ENCODE data around the gene MPZL1.

MPZL1 gene

GRCh38 chr1:167707942-167708341 is 13.8 kb upstream of the MPZL1 start:
- H3K4me3 ChIP-seq (ENCODE audit: low read depth, low read length) = no peak overlapping the region
- no peak for DNase-seq
- no peaks in the 10 kb centered on the region for H3K4me1 ChIP-seq
- TF ChIP-seq CTCF (IDR thresholded peaks at IDR 0.05; ENCODE audit: low read depth, low read length) = no peak
- H3K36me3 ChIP-seq = no peaks in the 10 kb centered on the region
- no peaks in the 10 kb centered on the region for H3K27me3 ChIP-seq
- no peaks in the 10 kb centered on the region for H3K9me3 ChIP-seq

- Histone ChIP-seq H3K4me1 (no peaks in the 10 kb centered on the region), H3K4me3 (ENCODE audit: low read depth, low read length) (no peak overlapping the region), H3K9me3 (no peaks in the 10 kb centered on the region), H3K27me3 (no peaks in the 10 kb centered on the region), H3K36me3 (no peaks in the 10 kb centered on the region)
- no peak for TF ChIP-seq CTCF (IDR thresholded peaks at IDR 0.05; ENCODE audit: low read depth, low read length)
- no peak for DNase-seq
Observed at GRCh38 chr1:167708940-167709389, 12.8 kb upstream of the MPZL1 start.

GRCh38 chr1:167710836-167711235 is 10.9 kb upstream of the MPZL1 start:
- Histone ChIP-seq H3K27me3 (no peaks in the 10 kb centered on the region), H3K4me1 (no peaks in the 10 kb centered on the region), H3K4me3 (ENCODE audit: low read depth, low read length) (no peak overlapping the region), H3K9me3 (no peaks in the 10 kb centered on the region), H3K36me3 (no peaks in the 10 kb centered on the region)
- DNase-seq = no peak
- no peak for TF ChIP-seq CTCF (IDR thresholded peaks at IDR 0.05; ENCODE audit: low read depth, low read length)

- H3K27me3 ChIP-seq = no peaks in the 10 kb centered on the region
- TF ChIP-seq CTCF (IDR thresholded peaks at IDR 0.05; ENCODE audit: low read depth, low read length) = no peak
- H3K9me3 ChIP-seq = no peaks in the 10 kb centered on the region
- no peak overlapping the region for H3K4me3 ChIP-seq (ENCODE audit: low read depth, low read length)
- H3K36me3 ChIP-seq = no peaks in the 10 kb centered on the region
- no peak for DNase-seq
- H3K4me1 ChIP-seq = no peaks in the 10 kb centered on the region
Observed at GRCh38 chr1:167711797-167712196, 10.0 kb upstream of the MPZL1 start.

- Histone ChIP-seq H3K36me3 (no peaks in the 10 kb centered on the region), H3K4me1 (no peaks in the 10 kb centered on the region), H3K4me3 (ENCODE audit: low read depth, low read length) (peak overlapping the region; percentile 95), H3K27me3 (no peaks in the 10 kb centered on the region), H3K9me3 (no peaks in the 10 kb centered on the region)
- TF ChIP-seq CTCF (IDR thresholded peaks at IDR 0.05; ENCODE audit: low read depth, low read length) = no peak
- peak; percentile 37 for DNase-seq
Observed at GRCh38 chr1:167713330-167714081, 8.3 kb upstream of the MPZL1 start.

- TF ChIP-seq CTCF (IDR thresholded peaks at IDR 0.05; ENCODE audit: low read depth, low read length) = no peak
- Histone ChIP-seq H3K36me3 (no peaks in the 10 kb centered on the region), H3K4me1 (no peaks in the 10 kb centered on the region), H3K4me3 (ENCODE audit: low read depth, low read length) (peak overlapping the region; percentile 95), H3K9me3 (no peaks in the 10 kb centered on the region), H3K27me3 (no peaks in the 10 kb centered on the region)
- DNase-seq = peak; percentile 88
Observed at GRCh38 chr1:167714098-167714438, 7.7 kb upstream of the MPZL1 start.
